A204.1 (cell line): ENCODE data around the gene SPIN2B.

Experiments used
- FAIRE-seq: peaks from 2 replicates; lab custom pipeline; 2012; peaks lifted over from hg19 to GRCh38; lab: Jason Lieb, UNC

SPIN2B gene

DNA sequence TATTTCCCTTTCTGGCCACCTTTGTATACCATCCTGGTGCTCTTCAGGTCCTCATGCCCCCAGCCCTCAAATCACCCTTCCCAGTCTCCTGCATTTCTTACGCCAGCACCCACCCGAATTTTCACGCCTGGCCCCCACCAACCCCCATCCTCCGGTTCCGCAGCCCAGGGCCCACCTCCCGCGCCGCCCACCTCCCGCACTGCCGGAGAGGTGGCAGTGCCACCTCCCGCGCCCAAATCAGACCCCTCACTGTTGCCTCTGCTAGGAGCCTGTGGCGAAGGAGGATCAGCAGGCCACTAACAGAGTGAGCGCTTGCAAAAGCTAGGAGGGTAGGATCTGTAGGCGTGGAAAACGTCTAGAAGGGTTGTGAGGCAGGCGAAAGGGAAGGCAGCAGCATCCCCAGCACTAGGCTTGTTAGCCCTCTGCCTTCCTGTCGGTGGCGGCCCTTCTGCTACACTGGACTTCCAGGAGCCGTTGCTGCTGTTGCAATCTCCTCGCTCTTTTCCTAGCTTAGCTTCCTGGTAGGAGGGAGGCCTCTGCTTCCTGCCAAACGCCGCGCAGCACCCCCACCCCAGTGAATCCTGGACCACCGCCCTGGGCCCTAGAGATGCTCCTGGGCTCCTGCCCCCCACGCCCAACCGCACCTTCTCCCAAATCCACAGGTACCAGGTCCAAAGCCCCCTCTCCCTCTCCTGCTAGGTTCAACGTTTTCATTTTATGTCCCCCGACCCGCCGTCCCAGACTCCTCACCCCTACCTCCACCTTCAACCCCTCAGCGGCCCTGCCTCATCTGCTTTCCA, 51.0 kb downstream of the SPIN2B start:
- FAIRE-seq = no peak
